ENCODE results near the gene FYCO1.

FYCO1 gene

GRCh38 chr3:45965253-45965652, 30.4 kb downstream of the FYCO1 start:
- no peak for DNase-seq (ENCODE audit: low read depth)

GRCh38 chr3:45964139-45964538, 31.5 kb downstream of the FYCO1 start:
- no peak for DNase-seq (ENCODE audit: low read depth)

- DNase-seq (ENCODE audit: low read depth): no peak
Observed at GRCh38 chr3:45962033-45962432, 33.6 kb downstream of the FYCO1 start.

- DNase-seq (ENCODE audit: low read depth): no peak
Observed at GRCh38 chr3:45960289-45960688, 35.3 kb downstream of the FYCO1 start.

GRCh38 chr3:45959201-45959600, 36.4 kb downstream of the FYCO1 start:
- no peak for DNase-seq (ENCODE audit: low read depth)

GRCh38 chr3:45958321-45958791, 37.3 kb downstream of the FYCO1 start:
- no peak for DNase-seq (ENCODE audit: low read depth)

GRCh38 chr3:45957586-45957985, 38.0 kb downstream of the FYCO1 start:
- DNase-seq (ENCODE audit: low read depth): no peak

- DNase-seq (ENCODE audit: low read depth): no peak
Observed at GRCh38 chr3:45955706-45956105, 39.9 kb downstream of the FYCO1 start.

GRCh38 chr3:45955017-45955647, 40.5 kb downstream of the FYCO1 start:
- no peak for DNase-seq (ENCODE audit: low read depth)

GRCh38 chr3:45954306-45954705, 41.3 kb downstream of the FYCO1 start:
- DNase-seq (ENCODE audit: low read depth): no peak

GRCh38 chr3:45953536-45953935, 42.1 kb downstream of the FYCO1 start:
- DNase-seq (ENCODE audit: low read depth): no peak

- DNase-seq (ENCODE audit: low read depth): no peak
Observed at GRCh38 chr3:45952456-45952855, 43.2 kb downstream of the FYCO1 start.

GRCh38 chr3:45951946-45952345, 43.7 kb downstream of the FYCO1 start:
- DNase-seq (ENCODE audit: low read depth): no peak

- peak; percentile 26 for DNase-seq (ENCODE audit: low read depth)
Observed at GRCh38 chr3:45950686-45951600, 44.7 kb downstream of the FYCO1 start.

GRCh38 chr3:45950131-45950530, 45.5 kb downstream of the FYCO1 start:
- no peak for DNase-seq (ENCODE audit: low read depth)

- no peak for DNase-seq (ENCODE audit: low read depth)
Observed at GRCh38 chr3:45949432-45949831, 46.2 kb downstream of the FYCO1 start.

GRCh38 chr3:45948881-45949280, 46.7 kb downstream of the FYCO1 start:
- no peak for DNase-seq (ENCODE audit: low read depth)

GRCh38 chr3:45948311-45948781, 47.3 kb downstream of the FYCO1 start:
- DNase-seq (ENCODE audit: low read depth): no peak

GRCh38 chr3:45947361-45947760, 48.3 kb downstream of the FYCO1 start:
- DNase-seq (ENCODE audit: low read depth): no peak

- DNase-seq (ENCODE audit: low read depth): no peak
Observed at GRCh38 chr3:45946875-45947274, 48.7 kb downstream of the FYCO1 start.

GRCh38 chr3:45946307-45946706, 49.3 kb downstream of the FYCO1 start:
- no peak for DNase-seq (ENCODE audit: low read depth)

- DNase-seq (ENCODE audit: low read depth): no peak
Observed at GRCh38 chr3:45944830-45945620, 50.6 kb downstream of the FYCO1 start.

Data from stimulated activated CD8-positive, alpha-beta memory T cell treated with anti-CD3 and anti-CD28 coated beads, Interleukin-12 subunit alpha, Interleukin-12 subunit beta, amount 100 ng/mL, for 1 hour (primary cell).